Gastroesophageal sphincter (tissue), 4 donors: ENCODE data around the gene SLC36A2. TPM values are rescaled to one million over a fixed set of nuclear protein-coding genes. Genes with fewer than 3 reads are reported as not detected.

ENCODE experiments used
- ATAC-seq: fragments of 150-250 bp; one replicate; pipeline ENCODE4 v1.9.1; 2016; ENCODE audit warnings: mild to moderate bottlenecking, moderate library complexity
- H3K27ac ChIP-seq, 4 donors: fragments of 200-600 bp; sonication (generic) in 3 of 4; 1 replicate in 3 of 4; 2 replicates in 1 of 4; pipeline ENCODE4 v1.5.1; 2016 to 2019
- H3K27me3 ChIP-seq: fragments of 200-600 bp; sonication (generic); one replicate; pipeline ENCODE4 v1.5.1; 2019
- H3K36me3 ChIP-seq, 2 donors: fragments of 200-600 bp; sonication (generic); one replicate each; pipeline ENCODE4 v1.5.1; 2019; ENCODE audit warnings: control low read depth in 1 of 2
- H3K4me1 ChIP-seq, 3 donors: fragments of 200-600 bp; sonication (generic); 1 replicate in 2 of 3; 2 replicates in 1 of 3; pipeline ENCODE4 v1.5.1; 2016 to 2019; ENCODE audit warnings: control low read depth in 2 of 3
- H3K4me3 ChIP-seq, 2 donors: fragments of 200-600 bp; sonication (generic); one replicate each; pipeline ENCODE4 v1.5.1; 2019; ENCODE audit warnings: mild to moderate bottlenecking in 1 of 2, moderate library complexity in 1 of 2
- H3K9me3 ChIP-seq, 3 donors: fragments of 200-600 bp; sonication (generic); one replicate each; pipeline ENCODE4 v1.5.1; 2017 to 2019; ENCODE audit warnings: control low read depth in 2 of 3
- EP300 ChIP-seq: sonication (generic); formaldehyde crosslinking; IDR thresholded peaks from one replicate; pipeline ENCODE4 v1.6.1; 2017; ENCODE audit warnings: antibody characterized with exemption, mild to moderate bottlenecking
- POLR2A ChIP-seq, 2 donors: fragments of 450-650 bp; IDR thresholded peaks; one replicate each; pipeline ENCODE4 v1.6.1; 2017; ENCODE audit warnings: antibody characterized with exemption in 2 of 2, mild to moderate bottlenecking in 2 of 2, moderate library complexity in 1 of 2
- POLR2AphosphoS5 ChIP-seq: sonication (generic); formaldehyde crosslinking; IDR thresholded peaks from one replicate; pipeline ENCODE4 v1.6.1; 2017; ENCODE audit warnings: antibody characterized with exemption
- WGBS, 2 donors: methylation state at CpG; one replicate each; pipeline ENCODE4 v1.1.5; 2018; ENCODE audit warnings: low coverage in 1 of 2; 5-methylcytosine and 5-hydroxymethylcytosine counted together
- total RNA-seq, 4 donors: library from RNA; depleted of rRNA; stranded (reverse); fragments of >200 nt; gene quantifications; one replicate each; pipeline ENCODE4 v1.1.0, GENCODE V29; 2016
- TF ChIP-seq, protein P1 (sequence below), 4 experiments: fragments of 200-600 bp in 2 of 4; fragments of 450-650 bp in 2 of 4; sonication (generic) in 1 of 4; IDR thresholded peaks; one replicate each; pipeline ENCODE4 v1.5.1; 2017 to 2019; ENCODE audit warnings: antibody characterized with exemption in 4 of 4, mild to moderate bottlenecking in 2 of 4, moderate library complexity in 2 of 4

SLC36A2 gene
- total RNA-seq, 4 donors from 2014 or later = not detected

DNA sequence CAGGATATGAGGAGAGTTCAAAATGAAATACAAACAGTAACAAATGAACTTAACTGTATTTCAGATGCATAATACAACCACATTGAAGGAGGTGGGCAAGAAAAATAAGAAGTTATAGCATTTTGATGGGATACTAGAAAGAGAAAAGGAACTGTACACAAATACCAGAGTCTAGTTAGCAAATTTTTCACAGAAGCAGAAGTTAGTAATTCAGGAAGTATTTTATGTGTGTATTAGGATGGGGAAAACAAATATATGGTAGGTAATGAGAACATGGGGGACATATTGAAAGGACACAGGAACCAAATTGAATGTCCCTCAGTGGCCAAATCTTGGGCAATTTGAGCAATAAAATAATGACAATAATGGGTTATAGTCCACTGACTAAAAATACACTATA lies 76.0 kb downstream of the SLC36A2 start:
- TF ChIP-seq EP300 (no peak), POLR2AphosphoS5 (no peak), POLR2A (IDR thresholded peaks at IDR 0.05) (no peak)
- TF ChIP-seq, protein P1, sequence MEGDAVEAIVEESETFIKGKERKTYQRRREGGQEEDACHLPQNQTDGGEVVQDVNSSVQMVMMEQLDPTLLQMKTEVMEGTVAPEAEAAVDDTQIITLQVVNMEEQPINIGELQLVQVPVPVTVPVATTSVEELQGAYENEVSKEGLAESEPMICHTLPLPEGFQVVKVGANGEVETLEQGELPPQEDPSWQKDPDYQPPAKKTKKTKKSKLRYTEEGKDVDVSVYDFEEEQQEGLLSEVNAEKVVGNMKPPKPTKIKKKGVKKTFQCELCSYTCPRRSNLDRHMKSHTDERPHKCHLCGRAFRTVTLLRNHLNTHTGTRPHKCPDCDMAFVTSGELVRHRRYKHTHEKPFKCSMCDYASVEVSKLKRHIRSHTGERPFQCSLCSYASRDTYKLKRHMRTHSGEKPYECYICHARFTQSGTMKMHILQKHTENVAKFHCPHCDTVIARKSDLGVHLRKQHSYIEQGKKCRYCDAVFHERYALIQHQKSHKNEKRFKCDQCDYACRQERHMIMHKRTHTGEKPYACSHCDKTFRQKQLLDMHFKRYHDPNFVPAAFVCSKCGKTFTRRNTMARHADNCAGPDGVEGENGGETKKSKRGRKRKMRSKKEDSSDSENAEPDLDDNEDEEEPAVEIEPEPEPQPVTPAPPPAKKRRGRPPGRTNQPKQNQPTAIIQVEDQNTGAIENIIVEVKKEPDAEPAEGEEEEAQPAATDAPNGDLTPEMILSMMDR (IDR thresholded peaks at IDR 0.05) = no peak
- Histone ChIP-seq H3K9me3 (no peaks in the 10 kb centered on the region), H3K27ac (no peak overlapping the region), H3K36me3 (peaks cover 5 to 43% of the 10 kb centered on the region in 2 donors), H3K4me1 (no peaks in the 10 kb centered on the region), H3K4me3 (no peak overlapping the region), H3K27me3 (no peaks in the 10 kb centered on the region)
- ATAC-seq = no peak

DNA sequence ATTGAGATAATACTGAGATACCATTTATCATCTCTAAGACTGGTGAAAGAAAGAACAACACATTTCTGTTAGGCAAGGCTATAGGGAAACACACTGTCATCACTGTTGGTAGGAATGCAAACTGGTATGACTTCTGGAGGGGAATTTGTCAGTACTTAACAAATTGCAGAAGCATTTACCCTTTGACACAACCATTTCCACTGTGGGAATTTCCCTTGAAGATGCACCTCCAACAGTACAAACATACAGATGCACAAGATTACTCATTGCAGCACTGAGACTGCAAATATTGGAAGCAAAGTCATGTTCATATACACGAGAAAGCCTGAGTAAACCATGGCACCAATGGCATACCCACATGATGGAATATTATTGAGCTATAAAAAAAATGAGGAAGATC lies 76.8 kb downstream of the SLC36A2 start:
- Histone ChIP-seq H3K9me3 (no peaks in the 10 kb centered on the region), H3K4me1 (no peaks in the 10 kb centered on the region), H3K27ac (no peak overlapping the region), H3K36me3 (peaks cover 5 to 50% of the 10 kb centered on the region in 2 donors), H3K27me3 (no peaks in the 10 kb centered on the region), H3K4me3 (no peak overlapping the region)
- 55 to 60% methylated on average over 1 of the region's 1 CpG for WGBS, 2 donors
- TF ChIP-seq, protein P1 (IDR thresholded peaks at IDR 0.05) = no peak
- TF ChIP-seq EP300 = no peak
- TF ChIP-seq POLR2AphosphoS5 = no peak
- no peak for TF ChIP-seq POLR2A (IDR thresholded peaks at IDR 0.05)
- no peak for ATAC-seq

- H3K4me3 ChIP-seq = no peak overlapping the region
- H3K4me1 ChIP-seq = no peaks in the 10 kb centered on the region
- H3K27me3 ChIP-seq = no peaks in the 10 kb centered on the region
- WGBS, 2 donors = 92 to 94% methylated on average over 5 to 11 of the region's 11 CpGs
- ATAC-seq = no peak
- peaks cover 5 to 71% of the 10 kb centered on the region in 2 donors for H3K36me3 ChIP-seq
- TF ChIP-seq EP300 (no peak), POLR2AphosphoS5 (no peak), POLR2A (IDR thresholded peaks at IDR 0.05) (no peak)
- TF ChIP-seq, protein P1 (IDR thresholded peaks at IDR 0.05) = no peak
- no peaks in the 10 kb centered on the region for H3K9me3 ChIP-seq
- no peak overlapping the region for H3K27ac ChIP-seq
Measured at GRCh38 chr5:151267491-151268260, 79.7 kb downstream of the SLC36A2 start.

Other genes with a start within 250 kb of the SLC36A2 start
- gene ANXA6, start 189.8 kb downstream of the SLC36A2 start, total RNA-seq = 100 to 1,000 TPM; 359 to 435 (median 375) TPM
- gene CCDC69, start 123.5 kb downstream of the SLC36A2 start, total RNA-seq = 100 to 1,000 TPM; 204 to 317 (median 256) TPM
- 10 to 100 TPM; 23.3 to 37.2 (median 29.1) TPM for gene GM2A, start 94.4 kb downstream of the SLC36A2 start, total RNA-seq
- gene SLC36A3, start 43.8 kb downstream of the SLC36A2 start, total RNA-seq = not detected
- gene SLC36A1, start 100.0 kb upstream of the SLC36A2 start, total RNA-seq = 10 to 100 TPM in 1 of 4 donors, 1 to 10 TPM in 3; 7.0 to 14.0 (median 8.5) TPM
- gene FAT2, start 243.8 kb upstream of the SLC36A2 start, total RNA-seq = 1 to 10 TPM in 1 of 4 donors, under 1 TPM in 2, not detected in 1; 0.13 to 5.6 (median 0.62) TPM